GM12864 (cell line): ENCODE data around the gene CHD9.
"Not testable (repeated sequence)": the region's sequence is repeated elsewhere in the genome, so short reads cannot be mapped to it uniquely, and the experiment has no call there.

Source experiments
- DNase-seq: peaks from one replicate; pipeline ENCODE4 v3.0.0-alpha.2; 2011; ENCODE audit warnings: low read depth
- H3K4me3 ChIP-seq: 2 replicates; pipeline ENCODE4 v1.5.1; 2011; ENCODE audit warnings: mild to moderate bottlenecking, low read depth, low read length, control low read depth
- TF ChIP-seq, protein P1 (sequence below): IDR thresholded peaks from 2 replicates; pipeline ENCODE4 v1.5.1; 2011; ENCODE audit warnings: low read depth, mild to moderate bottlenecking, moderate library complexity, low read length, control low read depth, inconsistent platforms; ENCODE audit errors: missing control alignments

CHD9 gene

DNA sequence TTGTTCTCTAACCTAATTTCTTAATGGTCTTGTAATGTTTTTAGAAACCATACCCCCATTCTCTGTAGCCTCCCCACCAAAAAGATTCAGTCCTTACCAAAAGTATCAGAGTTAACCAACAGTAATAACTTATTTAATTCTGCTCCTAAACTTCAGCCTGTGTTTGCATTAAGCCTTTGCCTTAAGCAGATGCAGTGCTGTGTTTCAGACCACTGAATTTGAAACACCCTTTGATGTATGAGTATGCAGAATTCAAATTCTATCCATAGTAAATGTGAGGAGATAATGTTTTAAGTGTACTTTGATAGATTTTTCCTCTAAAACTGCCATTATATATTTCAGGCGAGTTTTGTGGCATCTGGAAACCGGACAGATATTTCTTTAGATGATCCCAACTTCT is 207.9 kb downstream of the CHD9 start:
- no peak overlapping the region for H3K4me3 ChIP-seq
- TF ChIP-seq, protein P1, sequence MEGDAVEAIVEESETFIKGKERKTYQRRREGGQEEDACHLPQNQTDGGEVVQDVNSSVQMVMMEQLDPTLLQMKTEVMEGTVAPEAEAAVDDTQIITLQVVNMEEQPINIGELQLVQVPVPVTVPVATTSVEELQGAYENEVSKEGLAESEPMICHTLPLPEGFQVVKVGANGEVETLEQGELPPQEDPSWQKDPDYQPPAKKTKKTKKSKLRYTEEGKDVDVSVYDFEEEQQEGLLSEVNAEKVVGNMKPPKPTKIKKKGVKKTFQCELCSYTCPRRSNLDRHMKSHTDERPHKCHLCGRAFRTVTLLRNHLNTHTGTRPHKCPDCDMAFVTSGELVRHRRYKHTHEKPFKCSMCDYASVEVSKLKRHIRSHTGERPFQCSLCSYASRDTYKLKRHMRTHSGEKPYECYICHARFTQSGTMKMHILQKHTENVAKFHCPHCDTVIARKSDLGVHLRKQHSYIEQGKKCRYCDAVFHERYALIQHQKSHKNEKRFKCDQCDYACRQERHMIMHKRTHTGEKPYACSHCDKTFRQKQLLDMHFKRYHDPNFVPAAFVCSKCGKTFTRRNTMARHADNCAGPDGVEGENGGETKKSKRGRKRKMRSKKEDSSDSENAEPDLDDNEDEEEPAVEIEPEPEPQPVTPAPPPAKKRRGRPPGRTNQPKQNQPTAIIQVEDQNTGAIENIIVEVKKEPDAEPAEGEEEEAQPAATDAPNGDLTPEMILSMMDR = no peak

GRCh38 chr16:53266156-53266555 is 211.4 kb downstream of the CHD9 start:
- H3K4me3 ChIP-seq = no peak overlapping the region
- DNase-seq = no peak
- TF ChIP-seq, protein P1 = no peak

More for the DNA sequence above, 207.9 kb downstream of the CHD9 start:
- DNase-seq = no peak

- not testable (repeated sequence) for H3K4me3 ChIP-seq, DNase-seq
These were observed 223.7 kb downstream of the CHD9 start for GRCh38 chr16:53278498-53278897.

- no peak overlapping the region for H3K4me3 ChIP-seq
- TF ChIP-seq, protein P1 = no peak
- no peak for DNase-seq
These were observed 226.5 kb downstream of the CHD9 start for GRCh38 chr16:53281280-53281679.

DNA sequence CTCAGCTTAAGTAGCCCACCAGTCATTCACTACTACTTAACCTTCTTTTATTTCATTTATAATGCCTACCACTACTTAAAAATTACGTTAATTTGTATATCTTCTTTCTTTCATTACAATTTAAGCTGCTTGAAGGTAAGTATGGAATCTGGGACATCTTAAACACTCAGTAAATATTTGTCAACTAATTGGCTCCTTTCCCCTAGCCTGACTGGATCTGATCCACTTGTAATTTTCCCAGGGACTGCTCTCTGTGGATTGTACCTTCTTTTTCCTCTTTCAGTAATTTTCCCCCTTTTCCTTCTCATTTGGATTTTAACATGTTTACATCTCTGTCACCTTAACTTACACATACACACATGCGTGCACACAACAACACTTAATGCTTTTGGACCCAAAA is 227.1 kb downstream of the CHD9 start:
- TF ChIP-seq, protein P1 = no peak
- no peak overlapping the region for H3K4me3 ChIP-seq
- DNase-seq = no peak

- no peak for DNase-seq
- H3K4me3 ChIP-seq = no peak overlapping the region
- TF ChIP-seq, protein P1 = no peak
These were observed 227.5 kb downstream of the CHD9 start for GRCh38 chr16:53282328-53282727.

DNA sequence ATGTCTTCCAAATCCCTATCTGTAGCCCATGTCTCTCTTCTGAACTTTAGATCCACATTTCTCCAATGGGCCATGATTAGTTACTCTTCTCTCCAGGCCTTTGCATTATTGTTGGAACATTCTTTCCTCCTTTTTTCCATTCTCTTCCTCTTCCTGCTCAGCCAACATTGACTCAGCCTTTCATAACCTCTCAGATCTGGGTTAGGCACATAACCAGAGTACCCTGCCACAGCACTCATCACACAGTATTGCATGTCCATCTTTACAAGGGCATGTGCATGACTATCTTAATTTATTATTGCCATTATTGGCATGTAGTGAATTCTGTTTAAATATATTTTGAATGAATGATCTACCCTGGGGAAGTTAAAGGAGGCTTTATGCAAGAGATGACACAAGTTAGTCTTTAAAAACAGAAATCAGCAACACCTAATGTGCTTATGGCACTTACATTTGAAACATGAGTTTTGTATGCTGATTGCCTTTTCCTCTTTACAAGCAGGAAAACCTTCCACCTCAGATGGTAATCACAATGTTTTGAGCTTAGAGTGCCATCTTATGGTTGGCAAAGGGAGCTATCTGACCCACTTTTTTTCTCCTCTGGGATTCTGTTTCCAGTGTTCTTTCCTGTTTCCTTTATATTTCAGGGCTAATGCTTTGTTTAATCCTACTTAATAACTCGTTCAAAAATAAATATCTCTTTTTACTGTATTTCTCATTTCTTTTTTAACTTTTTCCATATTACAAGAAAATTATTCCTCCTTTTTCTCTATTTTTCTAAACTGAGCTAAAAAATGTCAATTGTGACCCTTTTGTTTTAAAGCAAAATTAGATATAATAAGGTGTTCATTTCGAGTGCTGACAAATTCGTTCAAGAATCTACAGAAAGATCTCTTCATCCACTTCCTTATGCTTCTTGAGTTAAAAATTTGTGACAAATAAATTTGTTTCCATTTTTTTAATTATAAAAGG is 228.5 kb downstream of the CHD9 start:
- DNase-seq = no peak
- no peak overlapping the region for H3K4me3 ChIP-seq
- TF ChIP-seq, protein P1 = peak; percentile 45
